Right ventricle myocardium superior (tissue), 1 donor: Measurements from ENCODE around the gene CLCN7. TPM values are rescaled to one million over a fixed set of nuclear protein-coding genes. Genes with fewer than 3 reads are reported as not detected.
"Not testable (repeated sequence)": the region's sequence is repeated elsewhere in the genome, so short reads cannot be mapped to it uniquely, and the experiment has no call there.

Experiments used
- ATAC-seq: fragments of 200-7000 bp; cut with Tn5 transposase; one replicate; pipeline ENCODE4 v1.9.1; 2020; ENCODE audit warnings: mild to moderate bottlenecking; ENCODE audit not compliant: poor library complexity
- DNase-seq: peaks from one replicate; pipeline ENCODE4 v3.0.0-alpha.2; 2020
- intact Hi-C: fragments of 100-400 bp; cut with DNase I; formaldehyde crosslinking; loops from one replicate; pipeline ENCODE4 v1.11.2; 2022
- total RNA-seq: library from RNA; stranded (reverse); fragmentation: NEBNext Ultra II Directional; extraction: Animal tissue kit (Norgen Biotek cat#: 25700); gene quantifications from one replicate; pipeline ENCODE4 v1.2.1, GENCODE V29; 2021
- donor health status: DM: no; HTN: yes; CAD: no; lungs with severe emphysema.

CLCN7 gene
- total RNA-seq, 1 donor from 2014 or later: 45.0 TPM

GRCh38 chr16:1441391-1441829 is 33.4 kb downstream of the CLCN7 start:
- ATAC-seq: no peak
- DNase-seq: no peak
- intact Hi-C loops: no loop called here

GRCh38 chr16:1439699-1440074 is 35.1 kb downstream of the CLCN7 start:
- ATAC-seq, DNase-seq, intact Hi-C loops: not testable (repeated sequence)

GRCh38 chr16:1439058-1439698 is 35.6 kb downstream of the CLCN7 start:
- DNase-seq: no peak
- no peak for ATAC-seq
- intact Hi-C loops: no loop called here

- DNase-seq (no peak), ATAC-seq (no peak)
- intact Hi-C loops: no loop called here
Observed at GRCh38 chr16:1438229-1439057, 36.4 kb downstream of the CLCN7 start.

- no peak for ATAC-seq
- intact Hi-C loops: no loop called here
- no peak for DNase-seq
Observed at GRCh38 chr16:1437606-1438005, 37.2 kb downstream of the CLCN7 start.

- intact Hi-C loops: no loop called here
- ATAC-seq: no peak
- no peak for DNase-seq
Observed at GRCh38 chr16:1436731-1437355, 38.0 kb downstream of the CLCN7 start.

GRCh38 chr16:1435921-1436697 is 38.7 kb downstream of the CLCN7 start:
- ATAC-seq (no peak), DNase-seq (no peak)
- intact Hi-C loops: no loop called here

GRCh38 chr16:1434644-1435592 is 39.9 kb downstream of the CLCN7 start:
- no peak for DNase-seq
- no peak for ATAC-seq
- intact Hi-C loops: no loop called here

- DNase-seq (no peak), ATAC-seq (no peak)
- intact Hi-C loops: no loop called here
Observed at GRCh38 chr16:1433756-1434155, 41.1 kb downstream of the CLCN7 start.

GRCh38 chr16:1433263-1433560 is 41.6 kb downstream of the CLCN7 start:
- ATAC-seq (no peak), DNase-seq (no peak)
- intact Hi-C loops: no loop called here

GRCh38 chr16:1432388-1433262 is 42.2 kb downstream of the CLCN7 start:
- ATAC-seq: no peak

GRCh38 chr16:1431497-1432270 is 43.1 kb downstream of the CLCN7 start:
- intact Hi-C loops: no loop called here
- no peak for ATAC-seq
- DNase-seq: no peak

More at GRCh38 chr16:1432388-1433262, 42.2 kb downstream of the CLCN7 start:
- no peak for DNase-seq
- intact Hi-C loops: no loop called here

- ATAC-seq: no peak
- no peak for DNase-seq
- intact Hi-C loops: no loop called here
Observed at GRCh38 chr16:1430759-1431496, 43.9 kb downstream of the CLCN7 start, which contains the start of gene PERCC1. Gene PERCC1 (plus strand): TSS chr16:1431078. CDS start chr16:1432594, 1,516 bp downstream.

GRCh38 chr16:1430214-1430758 is 44.5 kb downstream of the CLCN7 start:
- intact Hi-C loops: no loop called here
- DNase-seq (no peak), ATAC-seq (no peak)

- DNase-seq (no peak), ATAC-seq (no peak)
- intact Hi-C loops: no loop called here
Observed at GRCh38 chr16:1429631-1430030, 45.2 kb downstream of the CLCN7 start.

GRCh38 chr16:1429012-1429411 is 45.8 kb downstream of the CLCN7 start:
- ATAC-seq: no peak
- no peak for DNase-seq
- intact Hi-C loops: no loop called here
